Muscle layer of duodenum (tissue), 2 donors: ENCODE data around the gene TTC39A.
A peak's percentile ranks its signal among the peaks of the same experiment; 100 is the strongest.

Experiments
- H3K27ac ChIP-seq: one replicate; pipeline ENCODE4 v1.7.0; 2013; ENCODE audit warnings: mild to moderate bottlenecking, low read length
- H3K27me3 ChIP-seq: one replicate; pipeline ENCODE4 v1.7.0; 2013; ENCODE audit warnings: low read depth, mild to moderate bottlenecking, control low read depth, low read length
- H3K36me3 ChIP-seq, 2 donors: one replicate each; pipeline ENCODE4 v1.7.0; 2013; ENCODE audit warnings: low read length in 2 of 2, control low read depth in 1 of 2, mild to moderate bottlenecking in 1 of 2; ENCODE audit not compliant: insufficient read depth in 2 of 2, control insufficient read depth in 1 of 2
- H3K4me1 ChIP-seq, 2 donors: one replicate each; pipeline ENCODE4 v1.7.0; 2013; ENCODE audit warnings: low read length in 2 of 2, mild to moderate bottlenecking in 2 of 2, control low read depth in 1 of 2, moderate library complexity in 1 of 2; ENCODE audit not compliant: insufficient read depth in 2 of 2, control insufficient read depth in 1 of 2
- H3K4me3 ChIP-seq, 2 donors: one replicate each; pipeline ENCODE4 v1.7.0; 2013; ENCODE audit warnings: low read length in 2 of 2, low read depth in 1 of 2, mild to moderate bottlenecking in 1 of 2
- H3K9me3 ChIP-seq, 2 donors: one replicate each; pipeline ENCODE4 v1.7.0; 2013; ENCODE audit warnings: low read length in 2 of 2, control low read depth in 1 of 2, mild to moderate bottlenecking in 1 of 2; ENCODE audit not compliant: control insufficient read depth in 1 of 2
- donor health status: healthy.

TTC39A gene

DNA sequence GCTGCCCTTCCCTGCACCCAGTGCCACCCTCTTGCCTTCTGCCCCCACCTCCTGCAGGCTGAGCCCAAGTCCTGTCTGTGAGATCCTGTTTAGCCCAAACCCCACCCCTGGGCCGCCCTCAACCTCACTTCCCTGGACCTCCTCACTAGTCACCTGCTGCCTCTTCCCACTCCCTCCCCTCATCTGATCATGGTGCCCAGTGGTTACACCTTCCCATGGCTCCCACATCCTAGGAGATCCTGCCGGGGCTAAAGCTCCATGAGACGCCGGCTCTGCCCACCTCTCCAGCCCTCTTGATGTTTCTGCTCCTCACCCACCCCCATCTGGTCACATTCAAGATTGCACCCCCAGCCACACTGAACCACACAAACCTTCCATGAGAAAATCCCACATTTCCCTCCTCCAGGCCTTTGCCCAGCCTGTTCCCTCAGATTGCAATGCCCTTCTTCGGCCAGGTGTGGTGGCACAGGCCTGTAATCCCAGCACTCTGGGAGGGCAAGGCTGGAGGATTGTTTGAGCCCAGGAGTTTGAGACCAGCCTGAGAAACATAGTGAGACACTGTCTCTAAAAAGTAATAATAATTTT, 17.0 kb downstream of the TTC39A start:
- Histone ChIP-seq H3K27me3 (no peaks in the 10 kb centered on the region), H3K4me1 (no peaks in the 10 kb centered on the region), H3K27ac (no peak overlapping the region), H3K4me3 (no peak overlapping the region), H3K9me3 (no peaks in the 10 kb centered on the region), H3K36me3 (no peaks in the 10 kb centered on the region)

DNA sequence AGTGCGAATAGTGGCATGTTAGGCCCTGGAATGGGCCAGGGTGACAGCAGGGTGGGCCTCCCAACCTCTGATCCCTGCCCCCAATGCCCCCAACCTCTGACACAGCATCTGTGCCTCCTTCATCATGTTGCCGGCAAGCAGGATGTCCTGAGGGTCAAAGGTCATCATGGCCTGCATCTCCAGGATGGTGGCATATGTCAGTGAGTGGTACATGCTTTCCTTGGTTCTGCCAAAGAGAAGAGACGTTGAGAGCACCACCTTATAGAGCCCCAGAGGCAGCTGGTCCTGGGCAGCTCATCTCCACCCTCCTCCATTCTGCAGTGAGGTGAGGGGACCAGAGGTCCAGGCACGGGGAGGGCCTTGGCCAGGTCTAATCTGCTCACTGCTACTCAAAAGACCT, 17.6 kb downstream of the TTC39A start:
- Histone ChIP-seq H3K9me3 (no peaks in the 10 kb centered on the region), H3K27ac (no peak overlapping the region), H3K4me1 (no peaks in the 10 kb centered on the region), H3K27me3 (no peaks in the 10 kb centered on the region), H3K4me3 (no peak overlapping the region), H3K36me3 (no peaks in the 10 kb centered on the region)

DNA sequence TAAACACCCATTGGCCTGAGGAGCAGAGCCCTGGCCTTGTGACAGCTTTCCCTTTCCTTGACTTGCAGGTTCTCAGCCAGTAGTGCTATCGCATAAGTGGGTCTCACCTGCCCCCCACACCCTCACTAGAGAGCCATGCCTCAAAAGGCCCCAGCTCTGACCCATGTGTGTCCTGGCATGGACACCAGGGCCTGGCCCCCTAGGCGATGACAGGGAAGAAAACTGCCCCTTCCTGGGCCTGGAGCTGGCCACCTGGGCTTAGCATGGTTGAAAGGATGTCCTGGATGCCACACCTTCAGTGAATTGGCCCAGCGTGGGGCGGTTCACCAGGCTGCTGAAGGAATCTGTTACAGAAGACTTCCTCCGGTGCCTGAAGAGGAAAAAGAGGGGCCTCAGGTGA, 18.5 kb downstream of the TTC39A start:
- Histone ChIP-seq H3K27ac (no peak overlapping the region), H3K4me1 (no peaks in the 10 kb centered on the region), H3K4me3 (no peak overlapping the region), H3K9me3 (no peaks in the 10 kb centered on the region), H3K36me3 (no peaks in the 10 kb centered on the region), H3K27me3 (no peaks in the 10 kb centered on the region)

DNA sequence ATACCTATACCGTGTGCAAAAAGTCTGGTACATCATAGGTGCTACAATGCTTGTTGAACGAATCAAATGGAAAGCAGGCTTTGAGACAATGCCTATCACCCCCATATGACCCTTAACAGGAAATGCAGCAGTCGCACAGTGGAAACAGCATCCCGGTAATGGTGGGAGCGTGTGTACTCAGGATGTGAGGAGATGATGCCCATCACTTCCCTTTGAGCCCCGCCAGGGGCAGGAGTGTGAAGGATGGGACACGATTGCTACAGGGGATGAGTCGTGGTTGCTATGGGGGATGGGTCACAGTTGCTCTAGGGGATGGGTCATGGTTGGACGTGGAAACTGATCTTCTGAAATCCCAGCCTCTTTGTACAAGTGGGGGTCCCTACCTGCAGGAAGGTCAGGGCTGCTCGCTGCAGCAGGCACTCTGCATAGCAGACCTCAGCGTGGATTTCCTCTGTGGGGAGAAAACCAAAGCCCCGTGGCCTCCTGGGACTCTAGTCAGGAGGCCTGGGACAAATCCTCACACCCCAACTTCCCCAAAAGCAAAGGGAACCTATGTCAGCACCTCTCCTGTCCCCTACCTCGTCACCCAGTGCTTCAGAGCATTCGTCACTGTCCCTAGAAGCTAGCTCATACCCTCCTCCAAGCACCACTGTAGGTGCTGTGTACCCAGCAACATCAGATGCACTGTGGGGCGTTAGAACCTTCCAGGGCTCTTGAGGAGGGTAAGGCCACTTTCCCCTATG, 19.3 kb downstream of the TTC39A start:
- Histone ChIP-seq H3K36me3 (no peaks in the 10 kb centered on the region), H3K4me1 (no peaks in the 10 kb centered on the region), H3K9me3 (no peaks in the 10 kb centered on the region)

DNA sequence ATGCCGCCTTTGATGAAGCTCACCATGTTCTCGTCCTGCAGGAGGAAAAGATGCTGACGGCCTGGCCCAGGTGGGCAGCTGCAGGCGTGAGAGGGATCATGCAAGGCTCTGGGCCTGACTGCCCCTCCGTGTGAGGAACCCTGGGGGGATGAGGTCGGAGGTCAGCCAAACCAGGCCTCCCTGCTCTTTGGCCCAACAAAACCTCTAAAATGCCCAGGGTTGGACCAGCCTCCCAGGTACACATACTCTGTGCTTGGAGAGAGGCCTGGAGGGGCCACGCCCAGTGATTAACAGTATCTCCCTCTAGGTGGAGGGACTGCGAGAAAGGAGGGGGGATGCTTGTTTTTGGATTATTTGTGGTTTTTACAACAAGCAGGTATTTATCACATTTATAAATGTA, 21.1 kb downstream of the TTC39A start:
- no peaks in the 10 kb centered on the region for H3K36me3 ChIP-seq
- H3K4me3 ChIP-seq = no peak overlapping the region
- H3K9me3 ChIP-seq = no peaks in the 10 kb centered on the region
- H3K27me3 ChIP-seq = no peaks in the 10 kb centered on the region
- H3K27ac ChIP-seq = no peak overlapping the region
- no peaks in the 10 kb centered on the region for H3K4me1 ChIP-seq

More for the DNA sequence above, 19.3 kb downstream of the TTC39A start:
- Histone ChIP-seq H3K27ac (no peak overlapping the region), H3K27me3 (no peaks in the 10 kb centered on the region), H3K4me3 (no peak overlapping the region)

DNA sequence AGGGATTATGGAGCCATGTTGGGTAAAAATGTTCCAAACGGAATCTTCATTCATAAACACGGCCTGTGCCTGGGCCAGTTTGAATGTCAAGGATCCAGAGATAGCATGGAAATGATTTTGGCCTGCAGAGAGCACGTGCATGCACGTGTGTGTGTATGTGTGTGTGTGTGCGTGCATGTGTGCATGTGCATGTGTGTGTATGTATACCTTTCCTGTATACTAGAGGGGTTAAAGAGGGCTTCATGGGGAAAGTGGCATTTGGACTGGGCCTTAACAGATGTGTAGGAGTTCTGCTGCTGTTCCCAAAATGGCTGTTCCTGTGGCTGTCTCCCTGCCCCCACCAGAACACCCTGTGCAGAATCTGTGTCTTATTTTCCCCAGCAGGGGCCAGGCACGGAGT, 21.7 kb downstream of the TTC39A start:
- H3K9me3 ChIP-seq = no peaks in the 10 kb centered on the region
- no peaks in the 10 kb centered on the region for H3K4me1 ChIP-seq
- H3K27me3 ChIP-seq = no peaks in the 10 kb centered on the region
- no peak overlapping the region for H3K27ac ChIP-seq
- H3K36me3 ChIP-seq = no peaks in the 10 kb centered on the region
- no peak overlapping the region for H3K4me3 ChIP-seq

DNA sequence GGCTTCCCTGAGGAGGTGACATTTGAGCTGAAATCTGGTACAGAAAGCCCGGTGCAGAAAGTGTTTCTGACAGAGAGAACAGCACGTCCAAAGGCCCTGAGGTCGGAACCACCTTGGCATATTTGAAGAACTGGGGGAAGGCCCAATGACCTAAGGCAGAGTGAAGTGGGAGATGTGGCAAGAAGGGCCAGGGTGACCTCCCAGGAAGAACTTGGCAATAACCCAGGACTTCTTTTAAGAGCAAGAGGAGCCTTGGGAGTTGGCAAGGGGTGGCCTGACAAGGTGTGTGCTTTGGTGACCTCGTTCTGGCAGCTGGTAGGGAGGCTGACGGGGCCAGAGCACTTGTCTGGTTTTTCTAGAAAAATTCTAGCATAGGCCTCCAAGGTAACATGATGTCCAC, 23.4 kb downstream of the TTC39A start:
- H3K4me1 ChIP-seq = no peaks in the 10 kb centered on the region
- H3K36me3 ChIP-seq = no peaks in the 10 kb centered on the region
- no peaks in the 10 kb centered on the region for H3K9me3 ChIP-seq
- no peaks in the 10 kb centered on the region for H3K27me3 ChIP-seq
- no peak overlapping the region for H3K27ac ChIP-seq
- H3K4me3 ChIP-seq = no peak overlapping the region

DNA sequence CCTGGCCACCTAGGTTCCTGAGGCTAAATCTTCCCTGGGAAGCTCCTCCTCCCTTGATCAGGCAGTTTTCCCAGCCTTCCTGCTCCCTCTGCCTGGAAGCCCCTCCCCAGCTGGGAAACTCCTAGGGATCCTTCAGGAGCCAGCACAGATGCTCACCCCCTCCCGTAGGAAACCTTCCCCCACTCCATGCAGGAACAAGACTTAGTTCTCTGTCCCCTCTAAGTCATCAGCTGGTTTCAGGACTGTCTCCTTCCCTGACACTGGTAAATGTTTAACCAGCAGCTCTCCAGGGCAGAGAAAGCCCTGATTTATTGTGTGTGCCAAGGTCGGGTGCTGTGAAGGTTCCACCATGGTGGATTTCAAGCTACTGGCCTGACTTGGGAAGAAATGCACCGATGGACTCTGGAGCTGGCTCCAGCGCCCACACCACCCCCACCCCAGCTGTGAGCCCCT, 25.0 kb downstream of the TTC39A start:
- Histone ChIP-seq H3K9me3 (no peaks in the 10 kb centered on the region), H3K27ac (no peak overlapping the region), H3K27me3 (no peaks in the 10 kb centered on the region)

DNA sequence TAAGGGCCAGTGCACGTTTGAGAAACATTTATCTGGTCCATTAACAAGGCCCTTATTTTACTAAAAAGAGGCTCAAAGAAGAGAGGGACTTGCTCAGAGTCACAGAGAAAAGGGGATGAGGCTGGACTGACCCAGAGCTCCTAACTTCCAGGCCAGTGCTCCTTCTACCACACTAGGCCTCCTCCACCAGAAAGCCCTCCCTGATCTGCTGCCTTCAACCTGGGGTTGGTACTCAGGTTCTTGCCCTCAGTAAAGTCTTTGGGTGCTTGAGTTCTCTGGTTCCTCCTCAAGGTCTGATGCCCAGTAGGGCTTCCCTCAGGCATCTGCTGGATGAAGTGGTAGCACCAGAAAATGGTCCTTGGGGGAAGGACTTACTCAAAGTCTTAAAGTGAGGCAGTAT, 26.0 kb downstream of the TTC39A start:
- Histone ChIP-seq H3K27ac (no peak overlapping the region), H3K27me3 (no peaks in the 10 kb centered on the region), H3K4me1 (no peaks in the 10 kb centered on the region), H3K4me3 (no peak overlapping the region), H3K9me3 (no peaks in the 10 kb centered on the region), H3K36me3 (no peaks in the 10 kb centered on the region)

More for the DNA sequence above, 25.0 kb downstream of the TTC39A start:
- no peaks in the 10 kb centered on the region for H3K4me1 ChIP-seq
- no peaks in the 10 kb centered on the region for H3K36me3 ChIP-seq
- H3K4me3 ChIP-seq = no peak overlapping the region

DNA sequence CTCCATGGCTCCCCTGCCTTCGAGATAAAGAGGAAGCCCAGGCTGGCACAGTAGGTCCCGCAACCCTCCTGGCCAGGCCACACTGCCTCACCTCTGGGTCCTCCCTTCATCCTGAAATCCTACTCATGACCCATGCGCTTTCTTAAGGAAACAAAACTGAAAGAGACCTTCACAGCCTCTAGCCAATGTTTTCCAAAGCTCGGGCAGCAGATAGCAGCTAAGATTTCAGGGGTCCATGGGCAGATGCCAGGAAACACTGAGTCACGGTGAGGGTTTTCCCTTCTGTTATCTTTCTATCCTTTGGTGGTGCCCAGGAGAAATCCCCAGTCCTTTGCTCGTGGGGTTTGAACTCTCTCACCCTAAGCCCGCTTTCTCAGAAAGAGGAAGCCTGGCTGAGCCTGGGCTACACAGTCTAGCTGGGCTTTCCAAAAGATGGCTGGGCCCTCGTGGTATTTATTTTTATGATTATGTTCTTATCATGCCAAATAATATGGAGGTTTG, 26.6 kb downstream of the TTC39A start:
- no peaks in the 10 kb centered on the region for H3K27me3 ChIP-seq
- H3K36me3 ChIP-seq = no peaks in the 10 kb centered on the region
- H3K4me3 ChIP-seq = peak overlapping the region in 1 of 2 donors; percentile 42
- no peaks in the 10 kb centered on the region for H3K4me1 ChIP-seq
- no peaks in the 10 kb centered on the region for H3K9me3 ChIP-seq
- H3K27ac ChIP-seq = no peak overlapping the region

DNA sequence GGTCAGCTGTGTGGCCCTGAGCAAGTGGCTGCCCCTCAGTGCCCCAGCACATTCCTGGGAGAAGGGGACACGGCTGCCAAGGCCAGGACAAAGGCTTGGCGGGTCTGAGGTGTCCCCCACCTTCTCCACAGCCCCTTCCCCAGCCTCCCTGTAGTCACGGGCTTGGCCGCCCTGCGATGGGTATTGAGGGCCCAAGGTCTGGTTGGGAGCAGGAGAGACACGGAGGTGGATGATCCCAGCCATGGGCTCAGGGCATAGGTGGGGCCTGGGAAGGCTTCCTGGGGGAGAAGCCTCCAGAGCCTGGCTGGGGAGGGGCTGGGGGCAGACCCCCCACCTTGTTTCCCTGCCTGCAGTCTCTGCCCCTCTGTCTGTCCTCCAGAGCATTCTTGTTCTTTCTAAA, 27.0 kb downstream of the TTC39A start:
- no peaks in the 10 kb centered on the region for H3K9me3 ChIP-seq
- no peak overlapping the region for H3K27ac ChIP-seq
- H3K36me3 ChIP-seq = no peaks in the 10 kb centered on the region
- no peaks in the 10 kb centered on the region for H3K27me3 ChIP-seq
- H3K4me3 ChIP-seq = no peak overlapping the region
- H3K4me1 ChIP-seq = no peaks in the 10 kb centered on the region
